Measurements from ENCODE around the gene FGF6. TPM values are rescaled to one million over a fixed set of nuclear protein-coding genes. Genes with fewer than 3 reads are reported as not detected.
A peak's percentile ranks its signal among the peaks of the same experiment; 100 is the strongest.

FGF6 gene
- total and polyA plus RNA-seq, 4 donors = not detected

DNA sequence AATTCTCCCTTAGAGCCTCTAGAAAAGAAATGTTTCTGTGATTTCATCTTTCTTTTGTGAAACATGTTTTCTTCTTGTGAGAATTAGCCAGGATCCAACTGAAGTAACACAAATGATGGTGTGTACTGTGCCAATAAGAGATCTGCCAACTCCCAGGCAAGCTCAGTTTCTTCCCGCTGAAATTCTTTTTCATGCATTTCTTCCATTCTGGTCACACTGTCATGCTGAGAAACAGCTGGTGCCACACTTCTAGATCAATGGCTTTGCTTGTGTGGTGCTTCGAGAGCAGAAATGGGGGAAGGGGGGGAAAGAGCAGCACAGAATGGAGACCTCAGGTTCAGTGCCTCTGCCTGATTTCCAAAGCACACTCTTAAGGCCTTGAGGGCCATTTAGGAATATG is 41.4 kb upstream of the FGF6 start:
- Histone ChIP-seq H3K27me3 (ENCODE audit: control insufficient read depth in 3 of 3, insufficient read depth in 3 of 3, low read length in 2 of 3) (no peaks in the 10 kb centered on the region), H3K4me1 (ENCODE audit: control insufficient read depth in 5 of 5, insufficient read depth in 5 of 5, low read length in 5 of 5) (no peaks in the 10 kb centered on the region), H3K9me3 (ENCODE audit: control insufficient read depth in 4 of 4, insufficient read depth in 3 of 4, low read length in 3 of 4) (peaks cover 0 to 1% (median 0%) of the 10 kb centered on the region in 4 donors), H3K36me3 (ENCODE audit: control insufficient read depth in 4 of 4, insufficient read depth in 4 of 4, low read length in 4 of 4) (peaks cover 7 to 21% (median 9%) of the 10 kb centered on the region in 4 donors), H3K9ac (ENCODE audit: insufficient read depth in 1 of 2, low read length in 2 of 2) (no peak overlapping the region), H3K27ac (ENCODE audit: low read depth in 1 of 2, low read length in 1 of 2) (no peak overlapping the region), H3K4me3 (no peak overlapping the region)
- DNase-seq (peak in 1 of 3 donors; percentile 11), ATAC-seq (ENCODE audit: insufficient read depth, low FRiP score) (no peak)
- WGBS, 2 donors = 70 to 88% methylated on average over 2 of the region's 2 CpGs
- TF ChIP-seq, protein P1, sequence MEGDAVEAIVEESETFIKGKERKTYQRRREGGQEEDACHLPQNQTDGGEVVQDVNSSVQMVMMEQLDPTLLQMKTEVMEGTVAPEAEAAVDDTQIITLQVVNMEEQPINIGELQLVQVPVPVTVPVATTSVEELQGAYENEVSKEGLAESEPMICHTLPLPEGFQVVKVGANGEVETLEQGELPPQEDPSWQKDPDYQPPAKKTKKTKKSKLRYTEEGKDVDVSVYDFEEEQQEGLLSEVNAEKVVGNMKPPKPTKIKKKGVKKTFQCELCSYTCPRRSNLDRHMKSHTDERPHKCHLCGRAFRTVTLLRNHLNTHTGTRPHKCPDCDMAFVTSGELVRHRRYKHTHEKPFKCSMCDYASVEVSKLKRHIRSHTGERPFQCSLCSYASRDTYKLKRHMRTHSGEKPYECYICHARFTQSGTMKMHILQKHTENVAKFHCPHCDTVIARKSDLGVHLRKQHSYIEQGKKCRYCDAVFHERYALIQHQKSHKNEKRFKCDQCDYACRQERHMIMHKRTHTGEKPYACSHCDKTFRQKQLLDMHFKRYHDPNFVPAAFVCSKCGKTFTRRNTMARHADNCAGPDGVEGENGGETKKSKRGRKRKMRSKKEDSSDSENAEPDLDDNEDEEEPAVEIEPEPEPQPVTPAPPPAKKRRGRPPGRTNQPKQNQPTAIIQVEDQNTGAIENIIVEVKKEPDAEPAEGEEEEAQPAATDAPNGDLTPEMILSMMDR (IDR thresholded peaks at IDR 0.05; ENCODE audit: control extremely low read depth, extremely low read depth) = no peak

DNA sequence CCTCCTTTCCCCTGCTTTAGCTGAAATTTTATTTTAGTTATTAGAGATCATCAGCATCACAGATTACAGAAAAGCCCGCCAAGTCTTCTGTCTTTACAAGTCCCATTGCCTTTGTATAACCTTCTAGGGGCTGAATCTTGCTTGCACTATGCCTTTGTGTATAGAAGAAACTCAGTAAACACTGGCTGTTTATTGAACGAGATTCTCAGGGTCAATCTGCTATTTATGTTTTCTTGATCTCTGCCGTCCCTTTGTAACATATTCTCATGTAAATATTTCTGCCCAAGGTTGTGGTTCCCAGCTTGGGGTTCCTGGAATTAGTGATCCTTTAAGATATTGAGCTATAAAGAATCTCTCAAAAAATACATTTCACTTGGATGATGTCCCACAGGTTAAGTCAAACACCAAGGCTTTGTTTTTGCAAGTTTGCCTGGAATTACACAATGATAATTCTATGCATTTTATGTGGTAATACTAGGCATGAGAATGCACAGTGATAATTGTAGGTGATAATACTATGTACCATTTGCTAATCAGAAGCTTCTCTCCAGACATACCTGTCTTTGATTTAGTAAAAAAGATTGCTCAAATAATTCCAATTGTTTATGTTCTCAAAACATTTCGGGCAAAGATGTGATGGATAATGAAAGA is 40.6 kb upstream of the FGF6 start:
- H3K9ac ChIP-seq (ENCODE audit: insufficient read depth in 1 of 2, low read length in 2 of 2) = no peak overlapping the region
- TF ChIP-seq, protein P1 (IDR thresholded peaks at IDR 0.05; ENCODE audit: control extremely low read depth, extremely low read depth) = no peak
- no peaks in the 10 kb centered on the region for H3K27me3 ChIP-seq (ENCODE audit: control insufficient read depth in 3 of 3, insufficient read depth in 3 of 3, low read length in 2 of 3)
- ATAC-seq (ENCODE audit: insufficient read depth, low FRiP score) (no peak), DNase-seq (peak in 1 of 3 donors; percentile 5)
- no peak overlapping the region for H3K27ac ChIP-seq (ENCODE audit: low read depth in 1 of 2, low read length in 1 of 2)
- WGBS, 2 donors = 78 to 87% methylated on average over 4 of the region's 4 CpGs
- peaks cover 7 to 18% (median 9%) of the 10 kb centered on the region in 4 donors for H3K36me3 ChIP-seq (ENCODE audit: control insufficient read depth in 4 of 4, insufficient read depth in 4 of 4, low read length in 4 of 4)
- H3K4me1 ChIP-seq (ENCODE audit: control insufficient read depth in 5 of 5, insufficient read depth in 5 of 5, low read length in 5 of 5) = no peaks in the 10 kb centered on the region
- no peak overlapping the region for H3K4me3 ChIP-seq
- H3K9me3 ChIP-seq (ENCODE audit: control insufficient read depth in 4 of 4, insufficient read depth in 3 of 4, low read length in 3 of 4) = peaks cover 0 to 1% (median 0%) of the 10 kb centered on the region in 4 donors

DNA sequence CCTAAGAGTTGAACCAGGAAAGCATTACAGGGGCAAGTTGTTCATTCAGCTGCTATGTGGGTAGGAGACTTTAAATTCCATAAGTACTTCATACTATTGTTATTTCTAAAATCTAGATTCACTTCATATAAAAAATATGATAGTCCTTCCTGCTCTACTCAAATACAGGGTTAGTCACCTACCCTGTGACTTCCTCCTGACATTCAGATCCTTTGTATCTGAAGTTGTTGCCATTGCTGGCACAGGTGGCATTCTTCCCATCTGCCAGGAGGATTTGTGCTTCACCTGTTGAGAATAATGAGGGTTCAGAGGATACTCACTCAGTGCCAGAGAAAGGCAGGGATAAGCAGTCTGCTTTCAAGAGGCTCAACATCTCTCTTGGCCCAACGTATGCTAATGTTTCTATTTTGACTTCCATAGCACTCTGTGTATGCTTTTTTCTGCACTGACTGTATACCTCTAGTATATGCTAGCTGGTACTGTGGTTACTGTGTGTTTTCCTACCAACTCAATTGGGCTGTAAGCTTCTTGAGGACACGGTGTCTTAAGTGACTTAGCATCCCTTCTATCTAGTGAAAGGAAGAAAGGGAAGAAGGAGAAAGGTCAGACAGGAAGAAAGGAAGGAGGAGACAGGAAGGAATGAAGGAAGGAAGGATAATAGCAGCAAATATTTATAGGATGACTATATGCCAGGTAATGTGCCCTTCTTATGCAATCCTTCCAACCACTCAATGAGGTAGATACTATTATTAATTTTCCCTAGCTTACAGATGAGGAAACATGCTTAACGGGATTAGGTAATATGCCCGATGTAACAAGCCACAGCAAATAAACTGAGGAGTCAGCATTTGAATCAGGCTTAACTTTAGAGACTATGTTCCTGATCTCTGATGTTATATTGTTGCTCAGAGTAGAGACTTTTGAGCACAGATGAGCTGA is 38.5 kb upstream of the FGF6 start:
- Histone ChIP-seq H3K27me3 (ENCODE audit: control insufficient read depth in 3 of 3, insufficient read depth in 3 of 3, low read length in 2 of 3) (no peaks in the 10 kb centered on the region), H3K4me1 (ENCODE audit: control insufficient read depth in 5 of 5, insufficient read depth in 5 of 5, low read length in 5 of 5) (no peaks in the 10 kb centered on the region), H3K27ac (ENCODE audit: low read depth in 1 of 2, low read length in 1 of 2) (no peak overlapping the region), H3K9me3 (ENCODE audit: control insufficient read depth in 4 of 4, insufficient read depth in 3 of 4, low read length in 3 of 4) (peaks cover 0 to 4% (median under 1%) of the 10 kb centered on the region in 4 donors), H3K4me3 (no peak overlapping the region), H3K36me3 (ENCODE audit: control insufficient read depth in 4 of 4, insufficient read depth in 4 of 4, low read length in 4 of 4) (peaks cover 0 to 9% (median 7%) of the 10 kb centered on the region in 4 donors), H3K9ac (ENCODE audit: insufficient read depth in 1 of 2, low read length in 2 of 2) (no peak overlapping the region)
- no peak for DNase-seq
- TF ChIP-seq, protein P1 (IDR thresholded peaks at IDR 0.05; ENCODE audit: control extremely low read depth, extremely low read depth) = no peak
- no peak for ATAC-seq (ENCODE audit: insufficient read depth, low FRiP score)
- 56 to 63% methylated on average over 4 of the region's 4 CpGs for WGBS, 2 donors
